Measurements from ENCODE around the gene EIF5B.
"Not testable (repeated sequence)": the region's sequence is repeated elsewhere in the genome, so short reads cannot be mapped to it uniquely, and the experiment has no call there.

Gene EIF5B

GRCh38 chr2:99368854-99369253 lies 31.7 kb downstream of the EIF5B start:
- not testable (repeated sequence) for DNase-seq

DNA sequence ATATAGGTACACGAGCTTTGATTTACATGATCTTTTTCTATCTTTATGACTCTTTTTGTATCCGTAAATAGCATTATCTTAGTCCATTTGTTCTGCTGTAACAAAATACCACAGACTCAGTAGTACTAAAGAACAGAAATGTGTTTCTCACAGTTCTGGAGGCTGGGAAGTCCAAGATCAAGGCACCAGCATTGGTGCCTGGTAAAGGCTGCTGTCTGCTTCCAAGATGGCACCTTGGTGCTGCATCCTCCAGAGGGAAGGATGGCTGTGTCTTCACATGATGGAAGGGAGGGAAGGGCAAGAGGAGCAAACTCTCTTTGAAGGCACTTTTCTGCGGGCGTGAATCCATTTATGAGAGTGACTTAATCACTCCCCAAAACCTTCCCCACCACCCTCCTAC lies 36.0 kb downstream of the EIF5B start:
- DNase-seq, result no peak

GRCh38 chr2:99374747-99375146 lies 37.6 kb downstream of the EIF5B start:
- no peak for DNase-seq

DNA sequence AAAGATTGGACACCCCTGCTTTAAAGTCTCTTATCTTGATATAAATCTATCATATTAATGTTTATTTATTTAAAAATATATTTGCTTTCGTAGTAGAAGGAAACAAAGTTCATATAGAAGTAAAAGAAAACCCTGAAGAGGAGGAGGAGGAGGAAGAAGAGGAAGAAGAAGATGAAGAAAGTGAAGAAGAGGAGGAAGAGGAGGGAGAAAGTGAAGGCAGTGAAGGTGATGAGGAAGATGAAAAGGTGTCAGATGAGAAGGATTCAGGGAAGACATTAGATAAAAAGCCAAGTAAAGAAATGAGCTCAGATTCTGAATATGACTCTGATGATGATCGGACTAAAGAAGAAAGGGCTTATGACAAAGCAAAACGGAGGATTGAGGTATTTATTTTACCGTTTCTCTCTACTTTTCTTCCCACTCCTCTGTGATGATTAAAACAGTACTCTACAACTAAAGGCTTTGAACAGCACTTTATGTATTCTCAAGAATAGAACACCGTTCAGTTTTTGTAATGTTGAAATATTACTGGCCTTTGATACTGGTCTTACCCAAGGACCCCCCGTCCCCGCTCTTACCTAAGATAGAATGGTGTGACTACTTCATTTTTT lies 39.2 kb downstream of the EIF5B start:
- no peak for DNase-seq

GRCh38 chr2:99377879-99378278 lies 40.7 kb downstream of the EIF5B start:
- no peak for DNase-seq

DNA sequence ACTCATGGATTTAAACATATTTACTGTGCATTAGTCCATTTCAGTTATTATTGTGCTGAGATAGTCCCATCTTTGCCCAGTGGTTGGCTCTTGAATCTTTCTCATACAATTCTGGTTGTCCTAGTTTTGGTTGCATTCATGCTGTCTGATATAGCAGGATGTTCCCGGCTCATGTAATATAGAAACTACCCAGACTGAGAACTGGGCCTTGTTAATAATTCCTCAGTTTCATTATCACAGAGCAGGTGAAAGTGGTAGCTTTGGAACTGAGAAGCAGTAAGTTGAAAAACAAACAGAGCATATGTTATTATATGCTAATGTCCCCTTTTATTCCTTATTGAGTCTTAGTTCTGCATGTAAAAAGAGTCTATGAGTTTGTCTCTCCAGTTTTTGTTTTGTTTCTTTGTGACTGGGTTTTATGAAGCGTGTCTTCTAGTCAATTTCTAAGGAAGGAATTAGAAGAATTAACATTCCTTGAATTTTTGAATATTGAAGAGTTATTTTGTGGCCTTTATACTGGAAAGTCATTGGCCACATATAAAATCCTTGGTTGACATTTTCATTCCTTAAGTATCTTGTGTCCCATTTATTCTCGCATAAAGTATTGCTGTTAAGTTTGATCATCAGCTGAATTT lies 43.3 kb downstream of the EIF5B start:
- DNase-seq, result no peak

DNA sequence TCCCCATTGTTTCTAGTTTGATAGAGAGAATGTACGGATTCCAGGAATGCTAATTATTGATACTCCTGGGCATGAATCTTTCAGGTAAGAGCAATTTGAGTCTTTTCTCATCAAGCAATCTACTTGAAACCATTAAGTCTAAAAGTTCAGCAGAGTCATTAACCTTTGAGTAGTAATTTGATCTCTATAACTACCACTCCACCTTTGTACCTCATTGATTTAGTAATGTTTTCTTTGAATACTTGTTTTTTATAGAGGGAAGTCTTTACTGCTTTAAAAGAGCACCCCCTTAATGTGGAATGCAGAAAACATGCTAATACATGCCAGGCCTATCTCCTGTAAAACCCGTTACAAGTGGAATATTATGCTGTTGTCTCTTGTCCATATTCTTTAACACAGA lies 45.0 kb downstream of the EIF5B start:
- no peak for DNase-seq

DNA sequence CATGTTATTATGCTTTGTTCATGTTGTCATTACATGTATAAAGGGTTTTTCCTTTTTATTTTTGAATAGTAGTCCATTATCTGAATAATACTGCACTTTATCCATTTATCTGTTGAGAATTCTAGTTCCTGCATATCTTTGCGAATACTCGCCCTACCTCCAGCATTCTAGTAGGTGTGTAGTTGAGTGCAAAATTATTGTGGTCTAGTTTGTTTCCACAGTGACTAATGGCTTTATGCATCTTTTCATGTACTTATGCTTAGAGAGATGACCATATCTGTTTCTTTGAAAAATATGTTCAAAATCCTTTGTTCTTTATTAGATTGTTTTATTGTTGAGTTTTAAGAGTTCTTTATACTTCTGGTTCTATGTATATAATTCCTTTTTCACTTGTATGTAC lies 48.8 kb downstream of the EIF5B start:
- no peak for DNase-seq

DNA sequence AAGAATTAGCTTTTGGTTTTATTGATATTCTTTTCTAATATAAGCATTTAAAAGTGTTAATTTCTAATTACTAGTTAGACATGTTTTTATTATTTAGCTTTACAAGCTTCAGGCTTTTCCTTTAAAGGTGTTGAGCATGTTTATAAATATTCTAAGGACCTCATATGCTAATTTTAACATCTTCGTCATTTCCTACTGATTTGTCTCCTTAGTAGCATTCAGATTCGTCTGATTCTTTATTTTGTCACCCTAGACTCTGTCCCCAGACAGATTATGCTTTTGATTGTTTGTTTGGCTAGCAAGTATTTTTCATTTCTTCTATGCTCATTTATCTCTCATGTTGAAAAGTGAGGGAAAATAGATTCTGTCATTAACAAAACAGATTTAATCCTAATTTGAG lies 51.7 kb downstream of the EIF5B start:
- no peak for DNase-seq

DNA sequence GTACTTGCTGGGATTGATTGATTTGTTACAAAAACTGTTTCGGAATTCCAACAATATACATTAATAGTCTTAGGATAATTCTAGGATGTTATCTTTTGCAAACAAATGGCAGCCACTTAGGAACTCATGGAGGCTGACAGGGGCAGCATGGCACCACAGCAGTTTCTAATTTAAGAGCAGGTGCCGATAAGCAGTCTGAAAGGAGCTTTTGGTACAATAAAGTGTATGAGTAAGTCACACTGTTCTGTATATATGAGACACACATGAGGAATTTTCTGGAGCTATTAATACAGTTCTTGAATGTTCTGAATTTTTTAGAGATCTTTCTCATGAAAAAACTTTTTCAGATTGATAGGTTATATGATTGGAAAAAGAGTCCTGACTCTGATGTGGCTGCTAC lies 52.2 kb downstream of the EIF5B start:
- DNase-seq, result no peak

DNA sequence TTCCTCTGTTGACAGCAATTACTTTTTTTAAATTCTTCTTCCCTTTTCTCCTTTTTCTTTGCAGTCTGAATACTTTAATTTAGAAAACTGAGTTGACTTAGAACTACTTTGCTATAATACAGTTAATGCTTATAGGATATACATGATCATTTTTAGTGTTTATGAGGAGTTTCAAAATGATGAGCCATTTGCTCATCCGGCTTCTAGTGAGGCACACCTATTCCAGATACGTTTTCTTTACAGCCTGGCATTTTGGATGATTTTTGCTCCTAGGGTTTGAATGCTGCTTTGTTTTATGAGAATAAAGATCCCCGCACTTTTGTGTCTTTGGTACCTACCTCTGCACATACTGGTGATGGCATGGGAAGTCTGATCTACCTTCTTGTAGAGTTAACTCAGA lies 52.8 kb downstream of the EIF5B start:
- DNase-seq, result no peak

DNA sequence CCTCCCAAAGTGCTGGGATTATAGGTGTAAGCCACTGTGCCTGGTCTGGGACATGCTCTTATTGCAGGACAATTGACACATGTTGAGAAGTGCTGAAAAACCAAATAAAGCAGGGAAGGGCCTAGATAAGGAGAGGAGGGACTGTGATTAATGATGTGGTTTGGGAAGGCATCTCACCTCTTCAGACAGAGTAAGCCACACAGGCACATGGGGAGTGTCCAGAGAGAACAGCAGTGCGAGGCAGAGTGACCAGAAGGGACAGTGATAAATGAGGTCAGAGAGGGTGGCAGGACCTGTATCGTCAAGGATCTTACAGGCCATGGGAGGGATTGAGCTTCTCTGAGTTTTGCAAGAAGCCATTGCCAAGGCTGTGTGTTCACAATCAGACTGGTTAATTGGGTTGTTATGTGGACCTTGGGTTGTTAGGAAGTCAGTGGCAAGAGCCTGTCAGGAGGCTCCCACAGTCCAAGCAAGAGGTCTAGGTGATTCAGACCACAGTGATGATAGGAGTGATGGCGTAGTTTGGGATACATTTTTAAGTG lies 58.5 kb downstream of the EIF5B start:
- no peak for DNase-seq

- DNase-seq, result no peak
Measured at GRCh38 chr2:99397266-99397920, 60.2 kb downstream of the EIF5B start.

GRCh38 chr2:99398303-99398702 lies 61.1 kb downstream of the EIF5B start:
- DNase-seq, result no peak

GRCh38 chr2:99399063-99399462 lies 61.9 kb downstream of the EIF5B start:
- DNase-seq, result no peak

GRCh38 chr2:99399795-99400194 lies 62.6 kb downstream of the EIF5B start:
- DNase-seq, result no peak

GRCh38 chr2:99401841-99402240 lies 64.7 kb downstream of the EIF5B start:
- DNase-seq, result no peak

GRCh38 chr2:99403084-99403483 lies 65.9 kb downstream of the EIF5B start:
- DNase-seq, result no peak

- no peak for DNase-seq
Measured at GRCh38 chr2:99403524-99403923, 66.3 kb downstream of the EIF5B start.

GRCh38 chr2:99404039-99404796 lies 67.0 kb downstream of the EIF5B start:
- no peak for DNase-seq

DNA sequence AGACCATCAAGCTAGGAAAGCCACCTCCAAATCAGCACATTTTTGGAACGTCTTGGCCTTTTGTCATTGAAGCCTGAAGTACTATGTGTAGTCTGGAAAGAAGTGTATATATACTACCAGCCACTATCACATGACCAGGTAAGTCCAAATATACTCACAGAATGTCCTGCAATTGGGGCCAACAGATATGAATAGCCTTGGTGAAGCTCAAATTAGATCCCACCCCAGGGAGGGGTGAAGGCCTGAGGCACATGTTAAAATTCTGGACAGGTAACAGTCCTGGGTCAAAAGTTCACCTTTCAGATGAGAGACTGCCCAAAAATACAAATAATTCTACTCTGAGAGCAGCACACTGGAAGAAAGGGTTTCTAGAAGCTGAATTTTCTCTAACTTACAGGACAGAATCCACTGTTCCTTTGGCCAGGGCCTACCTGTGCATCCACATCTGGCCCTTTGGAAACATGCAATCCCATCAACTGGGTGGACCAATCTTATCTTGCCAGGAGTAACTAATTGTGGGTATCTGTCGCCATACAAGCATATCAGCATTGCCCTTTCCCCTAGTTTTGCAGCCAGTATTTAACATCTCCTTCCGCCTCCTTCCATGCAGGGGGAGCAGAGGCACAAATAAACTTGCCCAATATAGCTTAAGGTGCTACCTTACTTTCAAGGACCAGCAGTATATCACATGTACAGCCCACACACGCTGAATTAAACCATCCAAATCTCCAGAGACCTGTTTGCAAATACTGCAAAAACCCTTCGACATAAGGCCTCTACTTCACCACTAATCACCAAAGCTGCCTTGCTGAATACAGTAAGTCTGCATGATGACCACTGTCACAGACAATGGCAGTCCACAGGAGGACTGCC lies 67.8 kb downstream of the EIF5B start:
- DNase-seq, result no peak

DNA sequence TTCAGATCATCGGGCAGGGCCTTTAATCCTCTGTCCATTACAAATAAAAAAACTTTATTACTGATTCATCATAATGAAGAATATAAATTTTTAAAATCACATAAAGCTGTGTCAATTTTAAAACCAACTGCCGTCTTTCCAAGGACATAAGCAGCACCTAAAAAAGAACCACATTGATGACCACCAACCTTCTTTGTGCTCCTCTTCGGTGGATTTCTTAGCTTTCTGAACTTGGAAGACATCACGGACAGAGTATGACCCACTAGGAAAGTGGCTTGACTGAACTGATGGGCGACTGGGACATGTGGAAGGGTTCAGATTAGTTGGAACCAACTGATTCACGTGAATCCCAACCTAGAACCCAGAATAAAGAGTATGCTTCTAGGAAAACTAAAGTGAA lies 68.9 kb downstream of the EIF5B start:
- no peak for DNase-seq

GRCh38 chr2:99410276-99410675 lies 73.1 kb downstream of the EIF5B start:
- DNase-seq, result no peak
